ENCODE measurements around the gene TIE1. TPM values are rescaled to one million over a fixed set of nuclear protein-coding genes. Genes with fewer than 3 reads are reported as not detected.

Gene TIE1
- total RNA-seq, 2 donors from 2014 or later, result 23.7 to 25.7 TPM

DNA sequence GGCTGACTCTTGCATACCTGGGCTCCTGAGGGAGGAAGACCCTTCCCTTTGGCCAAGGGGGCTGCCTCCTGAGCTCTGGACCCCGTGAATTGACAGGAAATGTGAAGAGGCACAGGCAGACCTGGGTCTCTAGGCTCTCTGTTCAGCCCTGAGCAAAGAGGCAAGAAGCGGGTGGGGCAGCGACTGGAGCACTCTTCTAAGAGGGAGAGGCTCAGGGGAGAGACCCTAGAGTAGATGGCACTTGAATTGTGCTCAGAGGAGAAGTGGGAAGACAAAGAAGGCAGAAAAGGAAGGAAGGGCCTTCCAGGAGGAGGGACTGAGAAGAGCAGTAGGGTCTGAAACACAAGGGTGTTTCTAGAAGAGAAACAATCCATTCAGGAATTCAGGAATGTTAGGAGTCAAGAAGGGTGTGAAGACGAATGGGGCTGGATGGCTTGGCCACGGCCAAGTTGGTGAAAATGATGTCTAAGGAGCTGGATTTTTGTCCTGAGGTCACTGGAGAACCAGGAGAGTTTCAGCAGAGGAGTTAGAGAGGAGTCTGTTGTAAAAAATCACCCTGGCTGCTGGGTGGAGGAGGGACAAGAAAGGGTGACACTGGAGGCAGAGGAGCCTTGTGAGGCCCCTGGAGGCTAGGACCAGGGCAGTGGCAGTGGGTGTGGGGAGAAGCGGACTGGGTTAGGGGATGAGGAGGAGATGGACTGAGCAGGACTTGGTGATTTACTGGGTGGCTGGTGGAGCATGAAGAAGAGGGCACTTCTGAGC is 5.3 kb downstream of the TIE1 start:
- H3K36me3 ChIP-seq, result no peaks in the 10 kb centered on the region
- H3K27ac ChIP-seq, result no peak overlapping the region
- H3K4me1 ChIP-seq (ENCODE audit: control insufficient read depth in 1 of 2, low read depth in 2 of 2), result no peaks in the 10 kb centered on the region
- H3K9me3 ChIP-seq, result no peaks in the 10 kb centered on the region
- DNase-seq (ENCODE audit: low spot score), result no peak
- ATAC-seq (ENCODE audit: insufficient number of reproducible peaks, low FRiP score, low read depth), result no peak
- no peak overlapping the region for H3K4me3 ChIP-seq
- H3K27me3 ChIP-seq (replicated peaks; ENCODE audit: insufficient read depth), result no peaks in the 10 kb centered on the region
- no peak for TF ChIP-seq CTCF (IDR thresholded peaks at IDR 0.05)

- Histone ChIP-seq H3K27me3 (replicated peaks; ENCODE audit: insufficient read depth) (no peaks in the 10 kb centered on the region), H3K4me1 (ENCODE audit: control insufficient read depth in 1 of 2, low read depth in 2 of 2) (no peaks in the 10 kb centered on the region), H3K9me3 (no peaks in the 10 kb centered on the region), H3K4me3 (no peak overlapping the region), H3K27ac (no peak overlapping the region), H3K36me3 (no peaks in the 10 kb centered on the region)
- ATAC-seq (ENCODE audit: insufficient number of reproducible peaks, low FRiP score, low read depth) (no peak), DNase-seq (ENCODE audit: low spot score) (no peak)
- TF ChIP-seq CTCF (IDR thresholded peaks at IDR 0.05), result no peak
These were observed 6.1 kb downstream of the TIE1 start for GRCh38 chr1:43306688-43307457.

DNA sequence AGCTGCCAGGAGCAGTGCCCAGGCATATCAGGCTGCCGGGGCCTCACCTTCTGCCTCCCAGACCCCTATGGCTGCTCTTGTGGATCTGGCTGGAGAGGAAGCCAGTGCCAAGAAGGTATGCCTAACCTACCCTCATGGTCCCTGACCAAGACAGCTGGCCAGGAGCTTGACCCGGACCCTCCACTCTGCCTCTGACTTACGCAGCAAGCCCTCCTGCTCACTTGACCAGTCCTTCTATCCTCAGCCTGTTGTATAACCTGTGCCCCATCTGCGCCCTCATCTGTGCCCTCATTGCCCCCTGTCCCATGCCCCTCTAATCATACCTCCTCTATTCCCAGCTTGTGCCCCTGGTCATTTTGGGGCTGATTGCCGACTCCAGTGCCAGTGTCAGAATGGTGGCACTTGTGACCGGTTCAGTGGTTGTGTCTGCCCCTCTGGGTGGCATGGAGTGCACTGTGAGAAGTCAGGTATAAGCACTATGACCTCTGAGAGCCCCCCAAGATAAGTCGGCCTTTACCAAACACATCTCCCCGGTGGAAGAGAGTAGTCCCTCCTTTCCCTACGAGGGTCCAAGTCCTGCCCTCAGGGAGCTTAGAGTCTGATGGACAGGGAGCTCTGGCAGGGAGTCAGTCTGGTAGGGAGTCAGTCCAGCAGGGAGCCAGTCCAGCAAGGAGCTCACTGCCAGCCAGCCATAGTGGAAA is 6.8 kb downstream of the TIE1 start:
- H3K9me3 ChIP-seq, result no peaks in the 10 kb centered on the region
- DNase-seq (ENCODE audit: low spot score) (no peak), ATAC-seq (ENCODE audit: insufficient number of reproducible peaks, low FRiP score, low read depth) (no peak)
- H3K4me3 ChIP-seq, result no peak overlapping the region
- no peaks in the 10 kb centered on the region for H3K27me3 ChIP-seq (replicated peaks; ENCODE audit: insufficient read depth)
- H3K36me3 ChIP-seq, result no peaks in the 10 kb centered on the region
- H3K4me1 ChIP-seq (ENCODE audit: control insufficient read depth in 1 of 2, low read depth in 2 of 2), result no peaks in the 10 kb centered on the region
- no peak for TF ChIP-seq CTCF (IDR thresholded peaks at IDR 0.05)
- H3K27ac ChIP-seq, result no peak overlapping the region

DNA sequence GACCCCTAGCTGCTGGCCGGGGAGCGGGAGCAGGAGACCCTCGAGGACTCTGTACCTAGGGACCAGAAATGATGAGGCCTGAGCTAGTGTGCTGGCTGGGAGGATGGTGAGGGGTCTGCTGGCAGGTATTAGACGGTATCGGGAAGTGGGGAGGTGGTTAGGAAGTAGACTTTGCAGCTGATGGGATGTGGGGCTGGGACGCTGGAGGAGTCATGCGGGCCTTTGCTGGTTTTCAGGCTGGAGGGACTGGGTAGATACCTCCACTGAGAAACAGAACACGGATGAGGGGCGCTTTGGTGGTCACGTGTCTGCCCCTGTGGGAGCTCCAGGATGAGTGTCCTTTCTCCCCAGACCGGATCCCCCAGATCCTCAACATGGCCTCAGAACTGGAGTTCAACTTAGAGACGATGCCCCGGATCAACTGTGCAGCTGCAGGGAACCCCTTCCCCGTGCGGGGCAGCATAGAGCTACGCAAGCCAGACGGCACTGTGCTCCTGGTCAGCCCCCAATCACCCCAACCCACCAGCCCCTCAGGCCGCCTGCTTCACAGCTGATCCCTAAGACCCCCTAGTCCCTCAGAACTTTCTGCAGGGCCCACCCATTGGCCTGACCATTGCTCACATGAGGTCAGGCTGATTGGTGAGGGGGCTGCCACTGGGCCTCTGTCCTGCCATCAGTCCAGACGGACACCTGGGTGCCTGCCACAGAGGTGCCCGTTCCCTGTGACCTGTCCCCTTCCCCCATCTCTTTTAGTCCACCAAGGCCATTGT is 8.0 kb downstream of the TIE1 start:
- Histone ChIP-seq H3K4me3 (no peak overlapping the region), H3K27me3 (replicated peaks; ENCODE audit: insufficient read depth) (no peaks in the 10 kb centered on the region), H3K4me1 (ENCODE audit: control insufficient read depth in 1 of 2, low read depth in 2 of 2) (no peaks in the 10 kb centered on the region), H3K27ac (no peak overlapping the region), H3K36me3 (no peaks in the 10 kb centered on the region), H3K9me3 (no peaks in the 10 kb centered on the region)
- no peak for ATAC-seq (ENCODE audit: insufficient number of reproducible peaks, low FRiP score, low read depth)
- no peak for TF ChIP-seq CTCF (IDR thresholded peaks at IDR 0.05)
- no peak for DNase-seq (ENCODE audit: low spot score)
